ENCODE data around the gene SLC39A11.

DNA sequence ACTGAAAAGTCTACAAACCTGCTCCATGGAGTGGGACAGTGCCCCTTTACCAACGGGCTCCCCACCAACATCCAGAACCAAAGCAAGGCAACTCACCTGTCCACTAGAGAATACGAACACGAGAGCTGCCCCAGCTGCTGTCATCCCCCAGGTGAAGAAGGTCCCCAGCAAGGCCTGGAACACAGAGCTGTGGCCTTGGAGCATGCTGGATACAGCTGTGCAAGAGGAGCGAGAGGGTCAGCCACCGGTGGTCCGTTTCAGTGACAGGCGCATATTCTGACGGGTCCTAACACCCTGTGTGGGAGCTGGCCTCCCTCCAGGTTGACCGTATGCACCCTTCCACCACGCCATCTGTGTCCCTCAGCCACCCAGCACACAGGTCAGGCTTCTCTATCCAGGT is 3.9 kb downstream of the SLC39A11 start:
- TF ChIP-seq CTCF (IDR thresholded peaks at IDR 0.05; ENCODE audit: low read length): no peak
- TF ChIP-seq EZH2 (optimal IDR thresholded peaks at IDR 0.05; ENCODE audit: low read depth, low read length): no peak
- TF ChIP-seq EZH2phosphoT487 (IDR thresholded peaks at IDR 0.05; ENCODE audit: low read length): no peak

Data from MM.1S (cell line).